ENCODE results near the gene ARL13B. TPM values are rescaled to one million over a fixed set of nuclear protein-coding genes. Genes with fewer than 3 reads are reported as not detected.

The ARL13B gene
- total and polyA plus RNA-seq, 2 of the 13 experiments (the other 11 are each of a cell fraction or from before 2014, with no cell fraction given) = 2.2 to 9.6 TPM

DNA sequence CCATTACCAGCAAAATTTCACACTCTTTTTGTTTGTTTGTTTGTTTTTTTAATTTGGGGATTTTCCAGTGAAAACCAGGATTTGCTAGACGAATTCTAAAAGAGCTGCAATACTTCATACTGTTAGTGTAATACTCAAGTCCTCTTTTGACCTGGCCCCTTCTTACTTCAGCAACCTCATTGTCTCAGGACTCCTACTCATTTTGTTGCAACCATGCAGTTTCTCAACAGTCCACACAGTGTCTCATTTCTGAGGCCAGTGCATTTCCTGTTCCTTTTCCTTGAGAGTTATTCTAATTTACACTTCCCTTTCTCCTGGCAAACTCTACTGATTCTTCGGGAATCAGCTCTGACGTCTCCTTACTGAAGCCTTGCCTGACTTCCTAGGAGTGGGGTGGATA, 118.5 kb downstream of the ARL13B start:
- no peaks in the 10 kb centered on the region for H3K79me2 ChIP-seq (ENCODE audit: insufficient read depth, low read length)
- WGBS (ENCODE audit: low lambda C conversion rate) = 90% methylated on average over 3 of the region's 3 CpGs
- H3K27ac ChIP-seq (ENCODE audit: extremely low read length, insufficient read depth, low read length) = no peak overlapping the region
- no TSS peak for BruUV-seq (replicated peaks)
- FAIRE-seq (no peak), ATAC-seq (no peak), DNase-seq (ENCODE audit: low spot score) (no peak)
- H4K20me1 ChIP-seq (ENCODE audit: insufficient read depth, low read length) = no peaks in the 10 kb centered on the region
- no peaks in the 10 kb centered on the region for H3K27me3 ChIP-seq (ENCODE audit: control insufficient read depth in 1 of 2, insufficient read depth in 2 of 2, low read length in 2 of 2)
- POLR2A ChIA-PET = no interaction called here
- H3K4me2 ChIP-seq (ENCODE audit: low read depth, low read length) = no peak overlapping the region
- no peak overlapping the region for H2AFZ ChIP-seq (ENCODE audit: low read length)
- peaks cover 0 to 14% of the 10 kb centered on the region in 2 experiments; a peak in 3 of 5 replicates for H3K36me3 ChIP-seq (replicated peaks in 1 of 2; ENCODE audit: control insufficient read depth in 1 of 2, insufficient read depth in 2 of 2, low read length in 2 of 2)
- in situ Hi-C loops (cut with HindIII; ENCODE audit: extremely low pct_ligation_motif_present, low pct_unique_long_range_greater_than_20kb) (no loop called here), intact Hi-C loops (cut with micrococcal nuclease; ENCODE audit: unreplicated experiment) (no loop called here)
- H3K9ac ChIP-seq (ENCODE audit: insufficient read depth, low read depth, low read length) = no peak overlapping the region
- H3K9me3 ChIP-seq (ENCODE audit: low read length) = no peaks in the 10 kb centered on the region
- H3K4me3 ChIP-seq (replicated peaks in 1 of 3; ENCODE audit: insufficient read depth in 1 of 3, low read depth in 2 of 3, low read length in 3 of 3) = no peak overlapping the region
- CTCF ChIA-PET (ENCODE audit: low intra/inter-chr PET ratio, low total read pairs) = no interaction called here
- TF ChIP-seq GTF2F1 (IDR thresholded peaks at IDR 0.05; ENCODE audit: low read length) (no peak), ZNF724P (CRISPR knock-in tag; IDR thresholded peaks at IDR 0.05; ENCODE audit: borderline replicate concordance) (no peak), SCMH1 (CRISPR knock-in tag; IDR thresholded peaks at IDR 0.05; ENCODE audit: borderline replicate concordance) (no peak), NAIF1 (CRISPR knock-in tag; IDR thresholded peaks at IDR 0.05; ENCODE audit: borderline replicate concordance) (no peak), NCOA5 (CRISPR knock-in tag; IDR thresholded peaks at IDR 0.05) (no peak)
- TF ChIP-seq, protein P1, sequence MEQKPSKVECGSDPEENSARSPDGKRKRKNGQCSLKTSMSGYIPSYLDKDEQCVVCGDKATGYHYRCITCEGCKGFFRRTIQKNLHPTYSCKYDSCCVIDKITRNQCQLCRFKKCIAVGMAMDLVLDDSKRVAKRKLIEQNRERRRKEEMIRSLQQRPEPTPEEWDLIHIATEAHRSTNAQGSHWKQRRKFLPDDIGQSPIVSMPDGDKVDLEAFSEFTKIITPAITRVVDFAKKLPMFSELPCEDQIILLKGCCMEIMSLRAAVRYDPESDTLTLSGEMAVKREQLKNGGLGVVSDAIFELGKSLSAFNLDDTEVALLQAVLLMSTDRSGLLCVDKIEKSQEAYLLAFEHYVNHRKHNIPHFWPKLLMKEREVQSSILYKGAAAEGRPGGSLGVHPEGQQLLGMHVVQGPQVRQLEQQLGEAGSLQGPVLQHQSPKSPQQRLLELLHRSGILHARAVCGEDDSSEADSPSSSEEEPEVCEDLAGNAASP (CRISPR knock-in tag; IDR thresholded peaks at IDR 0.05; ENCODE audit: borderline replicate concordance) = no peak
- TF ChIP-seq, protein P2, sequence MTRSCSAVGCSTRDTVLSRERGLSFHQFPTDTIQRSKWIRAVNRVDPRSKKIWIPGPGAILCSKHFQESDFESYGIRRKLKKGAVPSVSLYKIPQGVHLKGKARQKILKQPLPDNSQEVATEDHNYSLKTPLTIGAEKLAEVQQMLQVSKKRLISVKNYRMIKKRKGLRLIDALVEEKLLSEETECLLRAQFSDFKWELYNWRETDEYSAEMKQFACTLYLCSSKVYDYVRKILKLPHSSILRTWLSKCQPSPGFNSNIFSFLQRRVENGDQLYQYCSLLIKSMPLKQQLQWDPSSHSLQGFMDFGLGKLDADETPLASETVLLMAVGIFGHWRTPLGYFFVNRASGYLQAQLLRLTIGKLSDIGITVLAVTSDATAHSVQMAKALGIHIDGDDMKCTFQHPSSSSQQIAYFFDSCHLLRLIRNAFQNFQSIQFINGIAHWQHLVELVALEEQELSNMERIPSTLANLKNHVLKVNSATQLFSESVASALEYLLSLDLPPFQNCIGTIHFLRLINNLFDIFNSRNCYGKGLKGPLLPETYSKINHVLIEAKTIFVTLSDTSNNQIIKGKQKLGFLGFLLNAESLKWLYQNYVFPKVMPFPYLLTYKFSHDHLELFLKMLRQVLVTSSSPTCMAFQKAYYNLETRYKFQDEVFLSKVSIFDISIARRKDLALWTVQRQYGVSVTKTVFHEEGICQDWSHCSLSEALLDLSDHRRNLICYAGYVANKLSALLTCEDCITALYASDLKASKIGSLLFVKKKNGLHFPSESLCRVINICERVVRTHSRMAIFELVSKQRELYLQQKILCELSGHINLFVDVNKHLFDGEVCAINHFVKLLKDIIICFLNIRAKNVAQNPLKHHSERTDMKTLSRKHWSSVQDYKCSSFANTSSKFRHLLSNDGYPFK (CRISPR knock-in tag; IDR thresholded peaks at IDR 0.05; ENCODE audit: borderline replicate concordance) = no peak
- TF ChIP-seq, protein P3, sequence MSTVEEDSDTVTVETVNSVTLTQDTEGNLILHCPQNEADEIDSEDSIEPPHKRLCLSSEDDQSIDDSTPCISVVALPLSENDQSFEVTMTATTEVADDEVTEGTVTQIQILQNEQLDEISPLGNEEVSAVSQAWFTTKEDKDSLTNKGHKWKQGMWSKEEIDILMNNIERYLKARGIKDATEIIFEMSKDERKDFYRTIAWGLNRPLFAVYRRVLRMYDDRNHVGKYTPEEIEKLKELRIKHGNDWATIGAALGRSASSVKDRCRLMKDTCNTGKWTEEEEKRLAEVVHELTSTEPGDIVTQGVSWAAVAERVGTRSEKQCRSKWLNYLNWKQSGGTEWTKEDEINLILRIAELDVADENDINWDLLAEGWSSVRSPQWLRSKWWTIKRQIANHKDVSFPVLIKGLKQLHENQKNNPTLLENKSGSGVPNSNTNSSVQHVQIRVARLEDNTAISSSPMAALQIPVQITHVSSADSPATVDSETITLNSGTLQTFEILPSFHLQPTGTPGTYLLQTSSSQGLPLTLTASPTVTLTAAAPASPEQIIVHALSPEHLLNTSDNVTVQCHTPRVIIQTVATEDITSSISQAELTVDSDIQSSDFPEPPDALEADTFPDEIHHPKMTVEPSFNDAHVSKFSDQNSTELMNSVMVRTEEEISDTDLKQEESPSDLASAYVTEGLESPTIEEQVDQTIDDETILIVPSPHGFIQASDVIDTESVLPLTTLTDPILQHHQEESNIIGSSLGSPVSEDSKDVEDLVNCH (CRISPR knock-in tag; IDR thresholded peaks at IDR 0.05) = no peak
- H3K4me1 ChIP-seq (ENCODE audit: insufficient read depth, low read length) = no peaks in the 10 kb centered on the region
